ENCODE measurements around the gene NCBP2. TPM values are rescaled to one million over a fixed set of nuclear protein-coding genes. Genes with fewer than 3 reads are reported as not detected.

NCBP2 gene
- polyA plus RNA-seq, 1 experiment, result 39.9 TPM

DNA sequence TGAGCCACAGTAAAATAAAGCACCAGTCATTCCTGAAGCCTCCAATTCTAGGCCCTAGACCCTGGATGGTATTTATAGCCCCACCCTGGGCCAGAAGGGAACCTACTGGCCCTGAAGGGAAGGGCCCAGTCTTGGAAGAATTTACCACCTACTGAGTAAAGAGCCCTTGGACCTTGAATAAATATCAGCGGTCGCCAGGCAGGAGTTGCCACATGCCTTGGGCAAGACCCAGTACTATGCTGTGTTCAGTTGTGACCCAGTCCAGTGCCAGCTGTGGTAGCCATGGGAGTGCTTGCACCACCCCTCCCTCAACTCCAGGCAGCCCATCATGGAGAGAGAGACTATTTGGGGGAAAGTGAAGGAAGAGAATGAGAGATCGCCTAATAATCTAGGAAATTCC is 27.0 kb downstream of the NCBP2 start:
- POLR2A ChIA-PET, result no interaction called here
- TF ChIP-seq, protein P1, sequence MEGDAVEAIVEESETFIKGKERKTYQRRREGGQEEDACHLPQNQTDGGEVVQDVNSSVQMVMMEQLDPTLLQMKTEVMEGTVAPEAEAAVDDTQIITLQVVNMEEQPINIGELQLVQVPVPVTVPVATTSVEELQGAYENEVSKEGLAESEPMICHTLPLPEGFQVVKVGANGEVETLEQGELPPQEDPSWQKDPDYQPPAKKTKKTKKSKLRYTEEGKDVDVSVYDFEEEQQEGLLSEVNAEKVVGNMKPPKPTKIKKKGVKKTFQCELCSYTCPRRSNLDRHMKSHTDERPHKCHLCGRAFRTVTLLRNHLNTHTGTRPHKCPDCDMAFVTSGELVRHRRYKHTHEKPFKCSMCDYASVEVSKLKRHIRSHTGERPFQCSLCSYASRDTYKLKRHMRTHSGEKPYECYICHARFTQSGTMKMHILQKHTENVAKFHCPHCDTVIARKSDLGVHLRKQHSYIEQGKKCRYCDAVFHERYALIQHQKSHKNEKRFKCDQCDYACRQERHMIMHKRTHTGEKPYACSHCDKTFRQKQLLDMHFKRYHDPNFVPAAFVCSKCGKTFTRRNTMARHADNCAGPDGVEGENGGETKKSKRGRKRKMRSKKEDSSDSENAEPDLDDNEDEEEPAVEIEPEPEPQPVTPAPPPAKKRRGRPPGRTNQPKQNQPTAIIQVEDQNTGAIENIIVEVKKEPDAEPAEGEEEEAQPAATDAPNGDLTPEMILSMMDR (IDR thresholded peaks at IDR 0.05; ENCODE audit: insufficient read depth, low read depth, low read length), result no peak
- no peak for DNase-seq (ENCODE audit: low read depth)
- CTCF ChIA-PET, result no interaction called here
- peaks cover 8% of the 10 kb centered on the region for H3K36me3 ChIP-seq (ENCODE audit: control insufficient read depth, insufficient read depth, low read length)
- no peak overlapping the region for H3K4me3 ChIP-seq (ENCODE audit: low read depth, low read length)
- H3K27me3 ChIP-seq (ENCODE audit: control insufficient read depth, insufficient read depth, low read length), result no peaks in the 10 kb centered on the region

DNA sequence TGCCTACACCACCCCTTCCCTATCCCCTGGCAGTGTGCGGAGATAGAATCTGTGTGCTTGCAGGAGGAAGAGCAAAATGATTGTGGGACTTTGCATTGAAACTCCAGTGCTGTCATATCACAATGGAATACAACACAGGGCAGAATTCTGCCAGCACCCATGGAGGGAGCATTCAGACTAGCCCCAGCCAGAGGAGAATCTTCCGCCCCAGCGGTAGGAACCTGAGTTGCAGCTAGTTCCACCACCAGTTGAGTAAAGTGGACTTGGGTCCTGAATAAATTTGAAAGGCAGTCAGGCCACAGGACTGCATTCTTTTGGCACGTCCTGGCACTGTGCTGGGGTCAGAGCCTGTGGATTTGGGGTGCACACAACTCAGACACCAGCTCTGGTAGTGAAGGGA is 27.5 kb downstream of the NCBP2 start:
- ChIA-PET POLR2A (no interaction called here), CTCF (no interaction called here)
- H3K4me3 ChIP-seq (ENCODE audit: low read depth, low read length), result no peak overlapping the region
- peaks cover 8% of the 10 kb centered on the region for H3K36me3 ChIP-seq (ENCODE audit: control insufficient read depth, insufficient read depth, low read length)
- no peak for DNase-seq (ENCODE audit: low read depth)
- TF ChIP-seq, protein P1 (IDR thresholded peaks at IDR 0.05; ENCODE audit: insufficient read depth, low read depth, low read length), result no peak
- no peaks in the 10 kb centered on the region for H3K27me3 ChIP-seq (ENCODE audit: control insufficient read depth, insufficient read depth, low read length)

- H3K36me3 ChIP-seq (ENCODE audit: control insufficient read depth, insufficient read depth, low read length), result peaks cover 11% of the 10 kb centered on the region
- POLR2A ChIA-PET, result no interaction called here
- no peaks in the 10 kb centered on the region for H3K27me3 ChIP-seq (ENCODE audit: control insufficient read depth, insufficient read depth, low read length)
- TF ChIP-seq, protein P1 (IDR thresholded peaks at IDR 0.05; ENCODE audit: insufficient read depth, low read depth, low read length), result no peak
- DNase-seq (ENCODE audit: low read depth), result no peak
- H3K4me3 ChIP-seq (ENCODE audit: low read depth, low read length), result no peak overlapping the region
- CTCF ChIA-PET, result interaction anchor here (1.2 kb wide), 1 partner anchor 13 kb away, joined by 3 read pairs; no protein-coding TSS in a partner anchor
Observed at GRCh38 chr3:196903740-196904139, 38.6 kb downstream of the NCBP2 start.

GRCh38 chr3:196902296-196902695 is 40.0 kb downstream of the NCBP2 start:
- DNase-seq (ENCODE audit: low read depth), result no peak
- Histone ChIP-seq H3K27me3 (ENCODE audit: control insufficient read depth, insufficient read depth, low read length) (no peaks in the 10 kb centered on the region), H3K4me3 (ENCODE audit: low read depth, low read length) (no peak overlapping the region), H3K36me3 (ENCODE audit: control insufficient read depth, insufficient read depth, low read length) (peaks cover 9% of the 10 kb centered on the region)
- TF ChIP-seq, protein P1 (IDR thresholded peaks at IDR 0.05; ENCODE audit: insufficient read depth, low read depth, low read length), result no peak
- ChIA-PET CTCF (interaction anchor here (0.6 kb wide), 1 partner anchor 31 kb away, joined by 3 read pairs; no protein-coding TSS in a partner anchor), POLR2A (no interaction called here)

GRCh38 chr3:196901768-196902167 is 40.6 kb downstream of the NCBP2 start:
- POLR2A ChIA-PET, result no interaction called here
- CTCF ChIA-PET, result no interaction called here

More at GRCh38 chr3:196901768-196902167, 40.6 kb downstream of the NCBP2 start:
- H3K27me3 ChIP-seq (ENCODE audit: control insufficient read depth, insufficient read depth, low read length), result no peaks in the 10 kb centered on the region
- H3K4me3 ChIP-seq (ENCODE audit: low read depth, low read length), result no peak overlapping the region
- DNase-seq (ENCODE audit: low read depth), result no peak
- TF ChIP-seq, protein P1 (IDR thresholded peaks at IDR 0.05; ENCODE audit: insufficient read depth, low read depth, low read length), result no peak
- peaks cover 9% of the 10 kb centered on the region for H3K36me3 ChIP-seq (ENCODE audit: control insufficient read depth, insufficient read depth, low read length)
